ENCODE measurements around the gene CRISP1. TPM values are rescaled to one million over a fixed set of nuclear protein-coding genes. Genes with fewer than 3 reads are reported as not detected.

Gene CRISP1, protein sequence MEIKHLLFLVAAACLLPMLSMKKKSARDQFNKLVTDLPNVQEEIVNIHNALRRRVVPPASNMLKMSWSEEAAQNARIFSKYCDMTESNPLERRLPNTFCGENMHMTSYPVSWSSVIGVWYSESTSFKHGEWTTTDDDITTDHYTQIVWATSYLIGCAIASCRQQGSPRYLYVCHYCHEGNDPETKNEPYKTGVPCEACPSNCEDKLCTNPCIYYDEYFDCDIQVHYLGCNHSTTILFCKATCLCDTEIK
- not detected in 2 replicates for total RNA-seq

DNA sequence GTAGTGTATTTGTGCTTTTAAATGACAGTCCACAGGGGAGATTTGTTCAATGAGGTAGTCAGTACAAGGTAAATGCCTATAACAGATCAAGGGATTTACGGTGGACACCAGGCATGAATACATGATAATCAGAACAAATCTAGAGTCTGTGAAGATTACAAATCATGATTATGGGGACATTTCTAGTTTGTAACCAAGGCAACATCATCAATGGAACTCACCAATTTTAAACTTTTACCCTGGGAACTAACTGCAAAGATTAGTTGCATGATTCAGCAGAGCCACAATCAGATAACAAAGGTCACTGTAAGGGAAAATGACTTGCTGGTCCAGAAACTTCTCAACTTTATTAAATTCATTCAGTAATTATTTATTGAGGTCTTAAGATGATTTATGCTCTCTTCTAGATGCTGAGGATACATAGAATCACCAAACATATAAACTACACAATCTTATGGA lies at the start of gene CRISP1:
Gene CRISP1 (minus strand): TSS at position 51 of the 459 bp plus-strand sequence. CDS start 9,135 bp downstream, outside the sequence.

DNA sequence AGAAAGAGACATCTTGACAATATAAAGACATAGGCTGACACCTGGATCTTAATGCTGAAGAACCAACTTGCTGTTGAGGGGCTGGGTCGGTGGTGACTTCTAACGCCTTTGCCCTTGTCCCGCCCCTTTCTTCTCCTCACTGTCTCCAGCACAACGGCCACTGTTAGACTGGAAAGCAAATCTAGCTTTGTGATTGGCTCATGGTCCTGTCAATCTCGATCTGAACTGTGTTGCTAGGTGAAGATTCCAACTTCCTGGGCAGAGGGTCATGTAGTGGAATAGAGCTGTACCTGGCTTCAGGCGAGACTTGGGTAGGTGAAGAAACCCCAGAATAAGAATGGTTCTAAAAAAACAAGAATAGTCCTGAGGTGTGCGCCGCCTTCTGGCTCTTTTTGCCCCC lies 79.2 kb downstream of the CRISP1 start, which contains the start of gene PGK2:
Gene PGK2 (minus strand): TSS at position 110 of the 400 bp plus-strand sequence. CDS start 98 bp downstream, at position 12.

Other genes starting within 250 kb of the CRISP1 start
- not detected in 2 replicates for gene RHAG, start 229.7 kb downstream of the CRISP1 start, total RNA-seq
- not detected in 2 replicates for gene CRISP2, start 153.0 kb downstream of the CRISP1 start, total RNA-seq
- gene CRISP3, start 122.1 kb downstream of the CRISP1 start, total RNA-seq, result not detected in 2 replicates
- not detected in 2 replicates for gene PGK2, start 79.2 kb downstream of the CRISP1 start, total RNA-seq
- not detected in 2 replicates for gene DEFB114, start 97.6 kb upstream of the CRISP1 start, total RNA-seq
- not detected in 2 replicates for gene DEFB113, start 103.1 kb upstream of the CRISP1 start, total RNA-seq
- not detected in 2 replicates for gene DEFB110, start 155.5 kb upstream of the CRISP1 start, total RNA-seq
- not detected in 2 replicates for gene DEFB112, start 183.4 kb upstream of the CRISP1 start, total RNA-seq

Measured in pericardium fibroblast (primary cell).